HEK293 (cell line): ENCODE measurements around the gene BCAS3.

Experiments
- CTCF ChIA-PET: fragments of 350-600 bp; formaldehyde crosslinking; extraction: SDS; loops from one replicate; lab custom pipeline; 2021; ENCODE audit warnings: antibody characterized with exemption; lab: Yijun Ruan, JAX
- POLR2A ChIA-PET: fragments of 300-600 bp; formaldehyde crosslinking; extraction: SDS; loops from one replicate; lab custom pipeline; 2020; ENCODE audit warnings: antibody characterized with exemption, inconsistent platforms; lab: Yijun Ruan, JAX
- H3K27ac ChIP-seq: fragments of 200-500 bp; sonication (Bioruptor generic); 2 replicates; pipeline ENCODE4 v1.5.1; 2014; ENCODE audit warnings: low read depth, low read length, control low read depth, inconsistent platforms; ENCODE audit errors: extremely low read depth
- H3K36me3 ChIP-seq, 2 experiments: fragments of 200-500 bp in 1 of 2; sonication (Bioruptor generic) in 1 of 2; 1 replicate in 1 of 2; 2 replicates in 1 of 2; pipeline ENCODE4 v1.5.1; 2014 to 2017; ENCODE audit warnings: inconsistent platforms in 2 of 2, low read length in 2 of 2; ENCODE audit not compliant: control insufficient read depth in 2 of 2, insufficient read depth in 1 of 2
- H3K4me1 ChIP-seq: fragments of 200-500 bp; sonication (Bioruptor generic); 2 replicates; pipeline ENCODE4 v1.5.1; 2014; ENCODE audit warnings: mild to moderate bottlenecking, low read length, inconsistent platforms; ENCODE audit not compliant: control insufficient read depth, insufficient read depth
- H3K4me3 ChIP-seq: 2 replicates; pipeline ENCODE4 v1.5.1; 2011; ENCODE audit warnings: low read depth, mild to moderate bottlenecking, control low read depth, low read length, moderate library complexity
- H3K9me3 ChIP-seq: fragments of 200-500 bp; sonication (Bioruptor generic); 2 replicates; pipeline ENCODE4 v1.5.1; 2014; ENCODE audit warnings: low read depth, low read length, inconsistent platforms; ENCODE audit not compliant: control insufficient read depth, insufficient read depth
- ATF2 ChIP-seq: fragments of 450-650 bp; formaldehyde crosslinking; IDR thresholded peaks from 2 replicates; pipeline ENCODE4 v1.5.1; 2016; ENCODE audit warnings: missing biosample characterization, missing genetic modification characterization, low read depth
- GFI1B ChIP-seq: fragments of 450-650 bp; formaldehyde crosslinking; IDR thresholded peaks from 2 replicates; pipeline ENCODE4 v1.5.1; 2016; ENCODE audit warnings: missing biosample characterization, missing genetic modification characterization
- HOXD13 ChIP-seq: sonication (generic); formaldehyde crosslinking; IDR thresholded peaks from 2 replicates; pipeline ENCODE4 v1.8.0; 2022; ENCODE audit warnings: missing genetic modification reagents, borderline replicate concordance
- KLF7 ChIP-seq: fragments of 450-650 bp; formaldehyde crosslinking; IDR thresholded peaks from 2 replicates; pipeline ENCODE4 v1.5.1; 2016; ENCODE audit warnings: missing biosample characterization, missing genetic modification characterization, borderline replicate concordance
- KLF9 ChIP-seq: fragments of 450-650 bp; formaldehyde crosslinking; IDR thresholded peaks from 2 replicates; pipeline ENCODE4 v1.5.1; 2016; ENCODE audit warnings: missing biosample characterization, missing genetic modification characterization, low read depth
- PRDM2 ChIP-seq: fragments of 450-650 bp; formaldehyde crosslinking; IDR thresholded peaks from 2 replicates; pipeline ENCODE4 v1.5.1; 2016; ENCODE audit warnings: missing biosample characterization, missing genetic modification characterization, borderline replicate concordance
- PRDM6 ChIP-seq: fragments of 450-650 bp; formaldehyde crosslinking; IDR thresholded peaks from 2 replicates; pipeline ENCODE4 v1.5.1; 2017; ENCODE audit warnings: missing biosample characterization, missing genetic modification characterization
- SCRT2 ChIP-seq: fragments of 450-650 bp; formaldehyde crosslinking; IDR thresholded peaks from 2 replicates; pipeline ENCODE4 v1.5.1; 2016; ENCODE audit warnings: missing biosample characterization, missing genetic modification characterization
- SP7 ChIP-seq: fragments of 450-650 bp; formaldehyde crosslinking; IDR thresholded peaks from 2 replicates; pipeline ENCODE4 v1.5.1; 2016; ENCODE audit warnings: missing biosample characterization, missing genetic modification characterization
- ZBTB7A ChIP-seq: fragments of 450-650 bp; formaldehyde crosslinking; IDR thresholded peaks from 2 replicates; pipeline ENCODE4 v1.5.1; 2016; ENCODE audit warnings: low read depth, missing biosample characterization, missing genetic modification characterization
- ZEB2 ChIP-seq: fragments of 450-650 bp; formaldehyde crosslinking; IDR thresholded peaks from 2 replicates; pipeline ENCODE4 v1.5.1; 2016; ENCODE audit warnings: missing biosample characterization, missing genetic modification characterization
- ZFP41 ChIP-seq: fragments of 450-650 bp; formaldehyde crosslinking; IDR thresholded peaks from 2 replicates; pipeline ENCODE4 v1.5.1; 2016; ENCODE audit warnings: missing biosample characterization, missing genetic modification characterization, borderline replicate concordance
- ZNF133 ChIP-seq: fragments of 450-650 bp; formaldehyde crosslinking; IDR thresholded peaks from 2 replicates; pipeline ENCODE4 v1.5.1; 2016; ENCODE audit warnings: missing biosample characterization, missing genetic modification characterization
- ZNF157 ChIP-seq: fragments of 450-650 bp; formaldehyde crosslinking; IDR thresholded peaks from 2 replicates; pipeline ENCODE4 v1.5.1; 2016; ENCODE audit warnings: missing biosample characterization, missing genetic modification characterization
- ZNF16 ChIP-seq: fragments of 450-650 bp; formaldehyde crosslinking; IDR thresholded peaks from 2 replicates; pipeline ENCODE4 v1.5.1; 2016; ENCODE audit warnings: low read depth, missing biosample characterization, missing genetic modification characterization
- ZNF248 ChIP-seq: fragments of 450-650 bp; formaldehyde crosslinking; IDR thresholded peaks from 2 replicates; pipeline ENCODE4 v1.5.1; 2017; ENCODE audit warnings: missing biosample characterization, missing genetic modification characterization
- ZNF311 ChIP-seq: fragments of 450-650 bp; formaldehyde crosslinking; IDR thresholded peaks from 2 replicates; pipeline ENCODE4 v1.5.1; 2017; ENCODE audit warnings: missing biosample characterization, missing genetic modification characterization, borderline replicate concordance
- ZNF501 ChIP-seq: fragments of 450-650 bp; formaldehyde crosslinking; IDR thresholded peaks from 2 replicates; pipeline ENCODE4 v1.5.1; 2016; ENCODE audit warnings: missing biosample characterization, missing genetic modification characterization
- ZNF529 ChIP-seq: fragments of 450-650 bp; formaldehyde crosslinking; IDR thresholded peaks from 2 replicates; pipeline ENCODE4 v1.5.1; 2017; ENCODE audit warnings: missing genetic modification characterization, missing biosample characterization; ENCODE audit not compliant: insufficient replicate concordance
- ZNF555 ChIP-seq: fragments of 450-650 bp; formaldehyde crosslinking; conservative IDR thresholded peaks from 2 replicates; pipeline ENCODE4 v1.5.1; 2017; ENCODE audit warnings: missing biosample characterization, mild to moderate bottlenecking, missing genetic modification characterization, inconsistent platforms
- ZNF561 ChIP-seq: fragments of 450-650 bp; IDR thresholded peaks from 2 replicates; pipeline ENCODE4 v1.5.1; 2018; ENCODE audit warnings: missing biosample characterization, missing genetic modification characterization, borderline replicate concordance
- ZNF621 ChIP-seq: fragments of 450-650 bp; formaldehyde crosslinking; IDR thresholded peaks from 2 replicates; pipeline ENCODE4 v1.5.1; 2017; ENCODE audit warnings: missing biosample characterization, missing genetic modification characterization
- ZNF677 ChIP-seq: fragments of 450-650 bp; IDR thresholded peaks from 2 replicates; pipeline ENCODE4 v1.5.0; 2018; ENCODE audit warnings: missing biosample characterization, mild to moderate bottlenecking, missing genetic modification characterization, moderate library complexity
- ZNF701 ChIP-seq: fragments of 450-650 bp; formaldehyde crosslinking; IDR thresholded peaks from 2 replicates; pipeline ENCODE4 v1.5.1; 2016; ENCODE audit warnings: missing biosample characterization, missing genetic modification characterization
- ZSCAN4 ChIP-seq: fragments of 450-650 bp; formaldehyde crosslinking; IDR thresholded peaks from 2 replicates; pipeline ENCODE4 v1.5.1; 2017; ENCODE audit warnings: missing biosample characterization, missing genetic modification characterization

BCAS3 gene

GRCh38 chr17:61208301-61209105, 530.9 kb downstream of the BCAS3 start:
- Histone ChIP-seq H3K4me3 (no peak overlapping the region), H3K4me1 (peaks cover 5% of the 10 kb centered on the region; the same call in 1 of the 2 replicates), H3K9me3 (no peaks in the 10 kb centered on the region), H3K27ac (no peak overlapping the region), H3K36me3 (no peaks in the 10 kb centered on the region; a peak in 1 of 3 replicates)
- ChIA-PET POLR2A (no interaction called here), CTCF (interaction anchor here (0.6 to 0.8 kb wide), 2 partner anchors 73 to 207 kb away, joined by 3 to 4 read pairs; no protein-coding TSS in a partner anchor)
- no peak for TF ChIP-seq GFI1B (tag by site-specific recombination)
- no peak for TF ChIP-seq PRDM2 (tag by site-specific recombination)
- TF ChIP-seq ZSCAN4 (tag by site-specific recombination), result no peak
- no peak for TF ChIP-seq SP7
- no peak for TF ChIP-seq ZNF16 (tag by site-specific recombination)
- TF ChIP-seq ZFP41 (tag by site-specific recombination), result no peak

- ChIA-PET CTCF (interaction anchor here (0.6 to 0.8 kb wide), 2 partner anchors 72 to 208 kb away, joined by 3 to 4 read pairs; no protein-coding TSS in a partner anchor), POLR2A (no interaction called here)
Measured at GRCh38 chr17:61209106-61209439, 531.4 kb downstream of the BCAS3 start.

More at GRCh38 chr17:61209106-61209439, 531.4 kb downstream of the BCAS3 start:
- no peaks in the 10 kb centered on the region; a peak in 1 of 3 replicates for H3K36me3 ChIP-seq
- no peak overlapping the region for H3K4me3 ChIP-seq
- peaks cover 5% of the 10 kb centered on the region; the same call in 1 of the 2 replicates for H3K4me1 ChIP-seq
- TF ChIP-seq ZNF621 (no peak), ZNF248 (no peak), ZBTB7A (tag by site-specific recombination) (no peak), ZNF529 (no peak), HOXD13 (CRISPR knock-in tag) (no peak), ZNF701 (tag by site-specific recombination) (no peak), ZNF501 (tag by site-specific recombination) (no peak), SCRT2 (no peak), ZNF677 (tag by site-specific recombination) (no peak), KLF7 (tag by site-specific recombination) (no peak), ZEB2 (tag by site-specific recombination) (no peak), ZNF561 (tag by site-specific recombination) (no peak), KLF9 (tag by site-specific recombination) (no peak), PRDM6 (tag by site-specific recombination) (no peak), ZNF555 (tag by site-specific recombination) (no peak), ZNF16 (tag by site-specific recombination) (no peak), ZNF157 (tag by site-specific recombination) (no peak), ATF2 (tag by site-specific recombination) (no peak), ZNF133 (no peak), ZNF311 (tag by site-specific recombination) (no peak)
- no peak overlapping the region for H3K27ac ChIP-seq
- H3K9me3 ChIP-seq, result no peaks in the 10 kb centered on the region
